Measurements from ENCODE around the gene CFAP206.
"Not testable (repeated sequence)": the region's sequence is repeated elsewhere in the genome, so short reads cannot be mapped to it uniquely, and the experiment has no call there.

CFAP206 gene

GRCh38 chr6:87441711-87442110, 33.9 kb downstream of the CFAP206 start:
- in situ Hi-C loops (cut with HindIII; ENCODE audit: low pct_unique_long_range_greater_than_20kb, low sequenced_read_pairs) = no loop called here
- TF ChIP-seq JUND (IDR thresholded peaks at IDR 0.05; ENCODE audit: low read depth) = no peak
- no peak for DNase-seq (ENCODE audit: low read depth in 1 of 2, low spot score in 1 of 2)

- in situ Hi-C loops (cut with HindIII; ENCODE audit: low pct_unique_long_range_greater_than_20kb, low sequenced_read_pairs) = no loop called here
- no peak for TF ChIP-seq JUND (IDR thresholded peaks at IDR 0.05; ENCODE audit: low read depth)
- peak in 1 of 2 experiments; percentile 13 for DNase-seq (ENCODE audit: low read depth in 1 of 2, low spot score in 1 of 2)
Measured at GRCh38 chr6:87444362-87444761, 36.6 kb downstream of the CFAP206 start.

GRCh38 chr6:87465051-87465450, 57.3 kb downstream of the CFAP206 start:
- no peak for TF ChIP-seq JUND (IDR thresholded peaks at IDR 0.05; ENCODE audit: low read depth)
- no peak for DNase-seq (ENCODE audit: low read depth in 1 of 2, low spot score in 1 of 2)
- in situ Hi-C loops (cut with HindIII; ENCODE audit: low pct_unique_long_range_greater_than_20kb, low sequenced_read_pairs) = no loop called here

- no peak for TF ChIP-seq JUND (IDR thresholded peaks at IDR 0.05; ENCODE audit: low read depth)
- DNase-seq (ENCODE audit: low read depth in 1 of 2, low spot score in 1 of 2) = peak; percentile 62 to 86
- in situ Hi-C loops (cut with HindIII; ENCODE audit: low pct_unique_long_range_greater_than_20kb, low sequenced_read_pairs) = no loop called here
Measured at GRCh38 chr6:87472525-87473418, 65.0 kb downstream of the CFAP206 start, which contains the start of gene SLC35A1. SLC35A1 (plus strand) TSS chr6:87472974; CDS start chr6:87473004, 30 bp downstream.

- in situ Hi-C loops (cut with HindIII; ENCODE audit: low pct_unique_long_range_greater_than_20kb, low sequenced_read_pairs) = no loop called here
- no peak for TF ChIP-seq JUND (IDR thresholded peaks at IDR 0.05; ENCODE audit: low read depth)
- DNase-seq (ENCODE audit: low read depth in 1 of 2, low spot score in 1 of 2) = peak; percentile 55 to 68
Measured at GRCh38 chr6:87473419-87473903, 65.7 kb downstream of the CFAP206 start.

- no peak for DNase-seq (ENCODE audit: low read depth in 1 of 2, low spot score in 1 of 2)
- no peak for TF ChIP-seq JUND (IDR thresholded peaks at IDR 0.05; ENCODE audit: low read depth)
- in situ Hi-C loops (cut with HindIII; ENCODE audit: low pct_unique_long_range_greater_than_20kb, low sequenced_read_pairs) = no loop called here
Measured at GRCh38 chr6:87481931-87482330, 74.2 kb downstream of the CFAP206 start.

GRCh38 chr6:87482366-87482765, 74.6 kb downstream of the CFAP206 start:
- no peak for DNase-seq (ENCODE audit: low read depth in 1 of 2, low spot score in 1 of 2)
- in situ Hi-C loops (cut with HindIII; ENCODE audit: low pct_unique_long_range_greater_than_20kb, low sequenced_read_pairs) = no loop called here

GRCh38 chr6:87483929-87484328, 76.2 kb downstream of the CFAP206 start:
- in situ Hi-C loops (cut with HindIII; ENCODE audit: low pct_unique_long_range_greater_than_20kb, low sequenced_read_pairs) = no loop called here
- TF ChIP-seq JUND (IDR thresholded peaks at IDR 0.05; ENCODE audit: low read depth) = no peak

More at GRCh38 chr6:87482366-87482765, 74.6 kb downstream of the CFAP206 start:
- no peak for TF ChIP-seq JUND (IDR thresholded peaks at IDR 0.05; ENCODE audit: low read depth)

GRCh38 chr6:87484491-87484890, 76.7 kb downstream of the CFAP206 start:
- TF ChIP-seq JUND (IDR thresholded peaks at IDR 0.05; ENCODE audit: low read depth) = no peak
- in situ Hi-C loops (cut with HindIII; ENCODE audit: low pct_unique_long_range_greater_than_20kb, low sequenced_read_pairs) = no loop called here
- DNase-seq (ENCODE audit: low read depth in 1 of 2, low spot score in 1 of 2) = no peak

More at GRCh38 chr6:87483929-87484328, 76.2 kb downstream of the CFAP206 start:
- DNase-seq (ENCODE audit: low read depth in 1 of 2, low spot score in 1 of 2) = peak in 1 of 2 experiments; percentile 48

- DNase-seq (ENCODE audit: low read depth in 1 of 2, low spot score in 1 of 2) = no peak
- no peak for TF ChIP-seq JUND (IDR thresholded peaks at IDR 0.05; ENCODE audit: low read depth)
- in situ Hi-C loops (cut with HindIII; ENCODE audit: low pct_unique_long_range_greater_than_20kb, low sequenced_read_pairs) = no loop called here
Measured at GRCh38 chr6:87487555-87487954, 79.8 kb downstream of the CFAP206 start.

GRCh38 chr6:87489326-87489725, 81.6 kb downstream of the CFAP206 start:
- in situ Hi-C loops (cut with HindIII; ENCODE audit: low pct_unique_long_range_greater_than_20kb, low sequenced_read_pairs); DNase-seq (ENCODE audit: low read depth in 1 of 2, low spot score in 1 of 2): not testable (repeated sequence)

GRCh38 chr6:87494761-87495422, 87.1 kb downstream of the CFAP206 start:
- in situ Hi-C loops (cut with HindIII; ENCODE audit: low pct_unique_long_range_greater_than_20kb, low sequenced_read_pairs) = no loop called here
- no peak for TF ChIP-seq JUND (IDR thresholded peaks at IDR 0.05; ENCODE audit: low read depth)
- no peak for DNase-seq (ENCODE audit: low read depth in 1 of 2, low spot score in 1 of 2)

- DNase-seq (ENCODE audit: low read depth in 1 of 2, low spot score in 1 of 2) = no peak
- no peak for TF ChIP-seq JUND (IDR thresholded peaks at IDR 0.05; ENCODE audit: low read depth)
- in situ Hi-C loops (cut with HindIII; ENCODE audit: low pct_unique_long_range_greater_than_20kb, low sequenced_read_pairs) = no loop called here
Measured at GRCh38 chr6:87498048-87498447, 90.3 kb downstream of the CFAP206 start.

Data from T47D (cell line).